Measurements from ENCODE around the gene CLOCK.

Gene CLOCK

DNA sequence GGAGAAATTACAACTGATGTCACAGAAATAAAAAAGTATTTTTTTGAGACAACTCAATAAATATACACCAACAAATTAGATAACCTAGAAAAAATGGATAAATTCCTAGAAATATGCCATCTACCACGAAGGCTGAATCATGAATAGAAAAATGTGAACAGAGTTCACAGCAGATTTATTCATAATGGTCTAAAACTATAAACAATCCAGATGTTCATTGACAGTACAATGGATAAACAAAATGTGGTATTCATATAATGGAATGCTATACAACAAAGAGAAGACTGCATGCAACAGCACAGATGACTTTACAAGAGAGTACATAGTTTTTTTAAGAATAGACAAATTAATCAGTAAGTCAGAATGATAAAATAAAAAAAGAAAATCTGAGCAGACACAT, 55.2 kb downstream of the CLOCK start:
- Histone ChIP-seq H2BK120ac (ENCODE audit: low read depth, low read length) (no peak overlapping the region), H3K36me3 (replicated peaks in 1 of 2; ENCODE audit: control insufficient read depth in 2 of 2, insufficient read depth in 2 of 2, low read length in 2 of 2) (peaks cover 0 to 36% of the 10 kb centered on the region in 2 donors), H2BK5ac (ENCODE audit: low read length) (no peak overlapping the region), H3K27ac (replicated peaks; ENCODE audit: low read length) (no peak overlapping the region), H2AFZ (ENCODE audit: low read length) (no peak overlapping the region), H3K4ac (ENCODE audit: low read length) (no peak overlapping the region), H4K91ac (ENCODE audit: low read depth, low read length, poor library complexity) (no peak overlapping the region), H3K9me3 (replicated peaks in 1 of 2; ENCODE audit: control insufficient read depth in 2 of 2, insufficient read depth in 1 of 2, low read depth in 1 of 2, low read length in 2 of 2) (peaks cover 0 to 22% of the 10 kb centered on the region in 2 donors), H2AK5ac (ENCODE audit: low read depth, low read length) (no peak overlapping the region), H3K27me3 (ENCODE audit: control insufficient read depth in 3 of 3, insufficient read depth in 3 of 3, low read depth in 1 of 3, low read length in 3 of 3) (no peaks in the 10 kb centered on the region), H3K9ac (ENCODE audit: low read depth, low read length, poor library complexity) (no peak overlapping the region), H3K4me3 (ENCODE audit: low read length in 2 of 2) (no peak overlapping the region), H3K79me1 (ENCODE audit: low read depth, low read length) (no peaks in the 10 kb centered on the region), H3K4me1 (ENCODE audit: control insufficient read depth in 2 of 2, insufficient read depth in 1 of 2, low read depth in 1 of 2, low read length in 2 of 2) (no peaks in the 10 kb centered on the region), H3K14ac (ENCODE audit: low read length) (no peak overlapping the region), H2BK15ac (ENCODE audit: low read length) (no peak overlapping the region), H4K8ac (ENCODE audit: low read depth, low read length) (no peak overlapping the region), H3K23ac (ENCODE audit: low read depth, low read length, poor library complexity) (no peak overlapping the region), H2BK12ac (ENCODE audit: low read length) (no peak overlapping the region), H3K4me2 (ENCODE audit: insufficient read depth, low read length, poor library complexity, severe bottlenecking) (no peak overlapping the region), H3K18ac (ENCODE audit: low read length) (no peak overlapping the region)
- WGBS, 2 donors (ENCODE audit: extremely low coverage in 2 of 2, insufficient read length in 2 of 2, insufficient replicate concordance in 1 of 2): no CpG with 5 or more reads among the region's 1 CpG
- no peak for DNase-seq (ENCODE audit: low spot score)

DNA sequence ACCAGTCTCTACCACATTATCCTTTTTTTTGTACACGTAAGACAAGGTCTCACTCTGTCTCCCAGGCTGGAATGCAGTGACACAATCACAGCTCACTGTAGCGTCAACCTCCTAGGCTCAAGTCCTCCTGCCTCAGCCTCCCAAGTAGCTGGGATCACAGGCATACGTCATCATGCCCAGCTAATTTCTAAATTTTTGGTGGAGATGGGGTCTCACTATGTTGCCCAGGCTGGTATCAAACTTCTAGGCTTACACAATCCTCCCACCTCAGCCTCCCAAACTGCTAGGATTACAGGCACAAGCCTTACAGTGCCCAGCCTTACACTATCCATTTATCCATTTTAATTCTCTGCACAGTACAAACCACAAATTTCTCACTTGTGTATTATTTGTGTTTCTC, 58.0 kb downstream of the CLOCK start:
- H3K4me1 ChIP-seq (ENCODE audit: control insufficient read depth in 2 of 2, insufficient read depth in 1 of 2, low read depth in 1 of 2, low read length in 2 of 2): no peaks in the 10 kb centered on the region
- no peak overlapping the region for H3K14ac ChIP-seq (ENCODE audit: low read length)
- no peak overlapping the region for H3K18ac ChIP-seq (ENCODE audit: low read length)
- H4K91ac ChIP-seq (ENCODE audit: low read depth, low read length, poor library complexity): no peak overlapping the region
- no peaks in the 10 kb centered on the region for H3K79me1 ChIP-seq (ENCODE audit: low read depth, low read length)
- H3K23ac ChIP-seq (ENCODE audit: low read depth, low read length, poor library complexity): no peak overlapping the region
- no peak overlapping the region for H3K27ac ChIP-seq (replicated peaks; ENCODE audit: low read length)
- no CpG with 5 or more reads among the region's 3 CpGs for WGBS, 2 donors (ENCODE audit: extremely low coverage in 2 of 2, insufficient read length in 2 of 2, insufficient replicate concordance in 1 of 2)
- no peak overlapping the region for H3K9ac ChIP-seq (ENCODE audit: low read depth, low read length, poor library complexity)
- no peak overlapping the region for H2BK5ac ChIP-seq (ENCODE audit: low read length)
- peaks cover 0 to 17% of the 10 kb centered on the region in 2 donors for H3K9me3 ChIP-seq (replicated peaks in 1 of 2; ENCODE audit: control insufficient read depth in 2 of 2, insufficient read depth in 1 of 2, low read depth in 1 of 2, low read length in 2 of 2)
- no peak overlapping the region for H4K8ac ChIP-seq (ENCODE audit: low read depth, low read length)
- no peak overlapping the region for H3K4me3 ChIP-seq (ENCODE audit: low read length in 2 of 2)
- H2BK12ac ChIP-seq (ENCODE audit: low read length): no peak overlapping the region
- H3K36me3 ChIP-seq (replicated peaks in 1 of 2; ENCODE audit: control insufficient read depth in 2 of 2, insufficient read depth in 2 of 2, low read length in 2 of 2): peaks cover 0 to 41% of the 10 kb centered on the region in 2 donors
- no peak overlapping the region for H3K4ac ChIP-seq (ENCODE audit: low read length)
- H3K27me3 ChIP-seq (ENCODE audit: control insufficient read depth in 3 of 3, insufficient read depth in 3 of 3, low read depth in 1 of 3, low read length in 3 of 3): no peaks in the 10 kb centered on the region
- H2AK5ac ChIP-seq (ENCODE audit: low read depth, low read length): no peak overlapping the region
- H2AFZ ChIP-seq (ENCODE audit: low read length): no peak overlapping the region
- no peak overlapping the region for H2BK120ac ChIP-seq (ENCODE audit: low read depth, low read length)
- no peak overlapping the region for H2BK15ac ChIP-seq (ENCODE audit: low read length)
- DNase-seq (ENCODE audit: low spot score): no peak
- H3K4me2 ChIP-seq (ENCODE audit: insufficient read depth, low read length, poor library complexity, severe bottlenecking): no peak overlapping the region

DNA sequence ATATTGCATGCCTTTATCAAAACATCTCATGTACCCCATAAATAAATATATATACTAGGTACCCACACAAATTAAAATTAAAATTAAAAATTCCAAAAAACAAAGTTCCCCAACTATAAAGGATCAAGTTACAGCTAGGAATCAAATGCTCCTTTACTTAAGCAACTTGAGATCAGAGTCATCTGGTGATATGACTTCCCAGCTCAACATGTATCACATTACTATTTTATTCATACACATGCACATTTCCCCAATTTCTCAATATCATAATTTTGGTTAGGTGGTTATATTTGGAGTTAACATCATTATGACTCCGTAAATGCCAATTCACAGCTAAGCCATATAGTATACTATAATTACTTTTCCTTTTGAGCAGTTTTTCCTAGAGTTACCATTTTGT, 60.9 kb downstream of the CLOCK start:
- no peaks in the 10 kb centered on the region for H3K27me3 ChIP-seq (ENCODE audit: control insufficient read depth in 3 of 3, insufficient read depth in 3 of 3, low read depth in 1 of 3, low read length in 3 of 3)
- no peak overlapping the region for H3K4me2 ChIP-seq (ENCODE audit: insufficient read depth, low read length, poor library complexity, severe bottlenecking)

DNA sequence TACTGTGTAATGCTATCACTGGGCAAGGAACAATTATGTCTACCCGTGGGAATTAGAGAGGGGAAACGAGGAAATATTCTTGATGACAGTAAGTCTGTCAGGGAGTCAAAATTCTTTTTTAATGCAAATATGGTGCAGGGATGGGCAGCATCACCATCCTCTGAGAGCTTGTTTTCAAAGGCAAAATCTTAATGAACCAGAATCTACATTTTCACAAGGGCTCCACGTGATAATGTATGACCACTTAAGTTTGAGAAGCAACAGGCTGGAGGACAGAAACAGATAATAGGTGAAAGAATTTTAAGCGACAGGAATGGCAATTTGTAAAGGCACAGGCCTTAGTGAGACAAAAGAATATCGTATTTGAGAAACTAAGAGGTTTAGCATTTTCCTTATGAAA, 63.4 kb downstream of the CLOCK start:
- Histone ChIP-seq H2BK15ac (ENCODE audit: low read length) (no peak overlapping the region), H2AFZ (ENCODE audit: low read length) (no peak overlapping the region), H2BK120ac (ENCODE audit: low read depth, low read length) (no peak overlapping the region), H2BK5ac (ENCODE audit: low read length) (no peak overlapping the region), H3K9me3 (replicated peaks in 1 of 2; ENCODE audit: control insufficient read depth in 2 of 2, insufficient read depth in 1 of 2, low read depth in 1 of 2, low read length in 2 of 2) (no peaks in the 10 kb centered on the region), H3K4me1 (ENCODE audit: control insufficient read depth in 2 of 2, insufficient read depth in 1 of 2, low read depth in 1 of 2, low read length in 2 of 2) (no peaks in the 10 kb centered on the region), H3K14ac (ENCODE audit: low read length) (no peak overlapping the region), H4K91ac (ENCODE audit: low read depth, low read length, poor library complexity) (no peak overlapping the region), H3K23ac (ENCODE audit: low read depth, low read length, poor library complexity) (no peak overlapping the region), H2BK12ac (ENCODE audit: low read length) (no peak overlapping the region), H3K9ac (ENCODE audit: low read depth, low read length, poor library complexity) (no peak overlapping the region), H3K4me2 (ENCODE audit: insufficient read depth, low read length, poor library complexity, severe bottlenecking) (no peak overlapping the region), H4K8ac (ENCODE audit: low read depth, low read length) (no peak overlapping the region), H2AK5ac (ENCODE audit: low read depth, low read length) (no peak overlapping the region), H3K79me1 (ENCODE audit: low read depth, low read length) (no peaks in the 10 kb centered on the region), H3K18ac (ENCODE audit: low read length) (no peak overlapping the region), H3K4me3 (ENCODE audit: low read length in 2 of 2) (no peak overlapping the region), H3K27ac (replicated peaks; ENCODE audit: low read length) (no peak overlapping the region), H3K4ac (ENCODE audit: low read length) (no peak overlapping the region), H3K36me3 (replicated peaks in 1 of 2; ENCODE audit: control insufficient read depth in 2 of 2, insufficient read depth in 2 of 2, low read length in 2 of 2) (peaks cover 1 to 66% of the 10 kb centered on the region in 2 donors), H3K27me3 (ENCODE audit: control insufficient read depth in 3 of 3, insufficient read depth in 3 of 3, low read depth in 1 of 3, low read length in 3 of 3) (no peaks in the 10 kb centered on the region)
- no CpG with 5 or more reads among the region's 5 CpGs for WGBS, 2 donors (ENCODE audit: extremely low coverage in 2 of 2, insufficient read length in 2 of 2, insufficient replicate concordance in 1 of 2)
- DNase-seq (ENCODE audit: low spot score): no peak

More for the DNA sequence above, 60.9 kb downstream of the CLOCK start:
- Histone ChIP-seq H4K8ac (ENCODE audit: low read depth, low read length) (no peak overlapping the region), H3K9ac (ENCODE audit: low read depth, low read length, poor library complexity) (no peak overlapping the region), H3K23ac (ENCODE audit: low read depth, low read length, poor library complexity) (no peak overlapping the region), H3K18ac (ENCODE audit: low read length) (no peak overlapping the region), H4K91ac (ENCODE audit: low read depth, low read length, poor library complexity) (no peak overlapping the region), H3K27ac (replicated peaks; ENCODE audit: low read length) (no peak overlapping the region), H3K36me3 (replicated peaks in 1 of 2; ENCODE audit: control insufficient read depth in 2 of 2, insufficient read depth in 2 of 2, low read length in 2 of 2) (peaks cover 0 to 62% of the 10 kb centered on the region in 2 donors), H2BK120ac (ENCODE audit: low read depth, low read length) (no peak overlapping the region), H3K14ac (ENCODE audit: low read length) (no peak overlapping the region), H2BK15ac (ENCODE audit: low read length) (no peak overlapping the region), H3K79me1 (ENCODE audit: low read depth, low read length) (no peaks in the 10 kb centered on the region), H2BK5ac (ENCODE audit: low read length) (no peak overlapping the region), H3K9me3 (replicated peaks in 1 of 2; ENCODE audit: control insufficient read depth in 2 of 2, insufficient read depth in 1 of 2, low read depth in 1 of 2, low read length in 2 of 2) (peaks cover 0 to 13% of the 10 kb centered on the region in 2 donors), H3K4ac (ENCODE audit: low read length) (no peak overlapping the region), H2AFZ (ENCODE audit: low read length) (no peak overlapping the region), H3K4me1 (ENCODE audit: control insufficient read depth in 2 of 2, insufficient read depth in 1 of 2, low read depth in 1 of 2, low read length in 2 of 2) (no peaks in the 10 kb centered on the region), H2AK5ac (ENCODE audit: low read depth, low read length) (no peak overlapping the region), H2BK12ac (ENCODE audit: low read length) (no peak overlapping the region), H3K4me3 (ENCODE audit: low read length in 2 of 2) (no peak overlapping the region)
- WGBS, 2 donors (ENCODE audit: extremely low coverage in 2 of 2, insufficient read length in 2 of 2, insufficient replicate concordance in 1 of 2): no CpG with 5 or more reads among the region's 1 CpG
- DNase-seq (ENCODE audit: low spot score): no peak
